ENCODE results near the gene FOLR2. TPM values are rescaled to one million over a fixed set of nuclear protein-coding genes. Genes with fewer than 3 reads are reported as not detected.

The FOLR2 gene
- total RNA-seq, 1 experiment from 2014 or later, result not detected

DNA sequence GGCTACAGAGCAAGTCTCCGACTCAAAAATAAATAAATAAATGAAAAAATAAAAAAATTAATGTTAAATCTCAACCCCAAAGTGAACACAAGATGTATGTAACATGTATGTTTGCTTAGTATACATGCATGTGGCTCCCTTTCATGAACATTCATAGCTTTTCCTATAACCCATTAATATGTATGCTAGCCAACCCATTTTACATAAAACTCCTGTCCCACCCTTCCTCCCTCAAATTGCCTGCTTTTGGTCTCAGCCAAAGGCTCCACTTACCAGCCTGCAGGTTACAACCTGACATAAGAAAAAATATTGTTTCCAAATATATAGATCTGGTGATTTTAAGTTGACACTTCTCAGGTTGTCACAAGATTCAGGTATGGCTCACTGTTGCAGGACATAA lies 28.3 kb upstream of the FOLR2 start:
- Histone ChIP-seq H3K4me1 (ENCODE audit: control insufficient read depth, insufficient read depth, low read length) (no peaks in the 10 kb centered on the region), H3K9me3 (ENCODE audit: control insufficient read depth, insufficient read depth, low read depth, low read length) (no peaks in the 10 kb centered on the region), H3K27me3 (ENCODE audit: control insufficient read depth, insufficient read depth, low read length) (no peaks in the 10 kb centered on the region), H3K27ac (ENCODE audit: low read length) (no peak overlapping the region), H3K4me3 (ENCODE audit: low read depth in 2 of 2, low read length in 2 of 2) (no peak overlapping the region), H3K36me3 (ENCODE audit: control insufficient read depth, insufficient read depth, low read length) (no peaks in the 10 kb centered on the region)
- in situ Hi-C loops (cut with HindIII; ENCODE audit: low pct_unique_long_range_greater_than_20kb, low sequenced_read_pairs) (no loop called here), intact Hi-C loops (cut with micrococcal nuclease; ENCODE audit: unreplicated experiment) (no loop called here)
- ATAC-seq (no peak), DNase-seq (ENCODE audit: low read depth, low spot score) (no peak)
- POLR2A ChIA-PET, result no interaction called here
- TF ChIP-seq, protein P1, sequence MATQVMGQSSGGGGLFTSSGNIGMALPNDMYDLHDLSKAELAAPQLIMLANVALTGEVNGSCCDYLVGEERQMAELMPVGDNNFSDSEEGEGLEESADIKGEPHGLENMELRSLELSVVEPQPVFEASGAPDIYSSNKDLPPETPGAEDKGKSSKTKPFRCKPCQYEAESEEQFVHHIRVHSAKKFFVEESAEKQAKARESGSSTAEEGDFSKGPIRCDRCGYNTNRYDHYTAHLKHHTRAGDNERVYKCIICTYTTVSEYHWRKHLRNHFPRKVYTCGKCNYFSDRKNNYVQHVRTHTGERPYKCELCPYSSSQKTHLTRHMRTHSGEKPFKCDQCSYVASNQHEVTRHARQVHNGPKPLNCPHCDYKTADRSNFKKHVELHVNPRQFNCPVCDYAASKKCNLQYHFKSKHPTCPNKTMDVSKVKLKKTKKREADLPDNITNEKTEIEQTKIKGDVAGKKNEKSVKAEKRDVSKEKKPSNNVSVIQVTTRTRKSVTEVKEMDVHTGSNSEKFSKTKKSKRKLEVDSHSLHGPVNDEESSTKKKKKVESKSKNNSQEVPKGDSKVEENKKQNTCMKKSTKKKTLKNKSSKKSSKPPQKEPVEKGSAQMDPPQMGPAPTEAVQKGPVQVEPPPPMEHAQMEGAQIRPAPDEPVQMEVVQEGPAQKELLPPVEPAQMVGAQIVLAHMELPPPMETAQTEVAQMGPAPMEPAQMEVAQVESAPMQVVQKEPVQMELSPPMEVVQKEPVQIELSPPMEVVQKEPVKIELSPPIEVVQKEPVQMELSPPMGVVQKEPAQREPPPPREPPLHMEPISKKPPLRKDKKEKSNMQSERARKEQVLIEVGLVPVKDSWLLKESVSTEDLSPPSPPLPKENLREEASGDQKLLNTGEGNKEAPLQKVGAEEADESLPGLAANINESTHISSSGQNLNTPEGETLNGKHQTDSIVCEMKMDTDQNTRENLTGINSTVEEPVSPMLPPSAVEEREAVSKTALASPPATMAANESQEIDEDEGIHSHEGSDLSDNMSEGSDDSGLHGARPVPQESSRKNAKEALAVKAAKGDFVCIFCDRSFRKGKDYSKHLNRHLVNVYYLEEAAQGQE (IDR thresholded peaks at IDR 0.05; ENCODE audit: insufficient read depth in 1 of 2, low read depth in 2 of 2, low read length in 1 of 2), result no peak
- TF ChIP-seq, protein P2, sequence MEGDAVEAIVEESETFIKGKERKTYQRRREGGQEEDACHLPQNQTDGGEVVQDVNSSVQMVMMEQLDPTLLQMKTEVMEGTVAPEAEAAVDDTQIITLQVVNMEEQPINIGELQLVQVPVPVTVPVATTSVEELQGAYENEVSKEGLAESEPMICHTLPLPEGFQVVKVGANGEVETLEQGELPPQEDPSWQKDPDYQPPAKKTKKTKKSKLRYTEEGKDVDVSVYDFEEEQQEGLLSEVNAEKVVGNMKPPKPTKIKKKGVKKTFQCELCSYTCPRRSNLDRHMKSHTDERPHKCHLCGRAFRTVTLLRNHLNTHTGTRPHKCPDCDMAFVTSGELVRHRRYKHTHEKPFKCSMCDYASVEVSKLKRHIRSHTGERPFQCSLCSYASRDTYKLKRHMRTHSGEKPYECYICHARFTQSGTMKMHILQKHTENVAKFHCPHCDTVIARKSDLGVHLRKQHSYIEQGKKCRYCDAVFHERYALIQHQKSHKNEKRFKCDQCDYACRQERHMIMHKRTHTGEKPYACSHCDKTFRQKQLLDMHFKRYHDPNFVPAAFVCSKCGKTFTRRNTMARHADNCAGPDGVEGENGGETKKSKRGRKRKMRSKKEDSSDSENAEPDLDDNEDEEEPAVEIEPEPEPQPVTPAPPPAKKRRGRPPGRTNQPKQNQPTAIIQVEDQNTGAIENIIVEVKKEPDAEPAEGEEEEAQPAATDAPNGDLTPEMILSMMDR (IDR thresholded peaks at IDR 0.05), result no peak
- TF ChIP-seq SIN3A (IDR thresholded peaks at IDR 0.05; ENCODE audit: borderline replicate concordance, insufficient read depth, low read depth, low read length) (no peak), TCF7L2 (IDR thresholded peaks at IDR 0.05; ENCODE audit: low read depth, low read length) (no peak), POLR2AphosphoS5 (IDR thresholded peaks at IDR 0.05; ENCODE audit: low read depth, low read length) (no peak)
- BruUV-seq (replicated peaks), result no TSS peak
- CTCF ChIA-PET, result interaction anchor here (0.7 kb wide), 1 partner anchor 34 kb away, joined by 9 read pairs; no protein-coding TSS in a partner anchor

- TF ChIP-seq POLR2AphosphoS5 (IDR thresholded peaks at IDR 0.05; ENCODE audit: low read depth, low read length) (no peak), TCF7L2 (IDR thresholded peaks at IDR 0.05; ENCODE audit: low read depth, low read length) (no peak), SIN3A (IDR thresholded peaks at IDR 0.05; ENCODE audit: borderline replicate concordance, insufficient read depth, low read depth, low read length) (no peak)
- TF ChIP-seq, protein P2 (IDR thresholded peaks at IDR 0.05), result no peak
- TF ChIP-seq, protein P1 (IDR thresholded peaks at IDR 0.05; ENCODE audit: insufficient read depth in 1 of 2, low read depth in 2 of 2, low read length in 1 of 2), result no peak
Observed at GRCh38 chr11:72189455-72190250, 26.9 kb upstream of the FOLR2 start.

More at GRCh38 chr11:72189455-72190250, 26.9 kb upstream of the FOLR2 start:
- Histone ChIP-seq H3K4me1 (ENCODE audit: control insufficient read depth, insufficient read depth, low read length) (no peaks in the 10 kb centered on the region), H3K4me3 (ENCODE audit: low read depth in 2 of 2, low read length in 2 of 2) (no peak overlapping the region), H3K36me3 (ENCODE audit: control insufficient read depth, insufficient read depth, low read length) (no peaks in the 10 kb centered on the region), H3K27ac (ENCODE audit: low read length) (no peak overlapping the region), H3K27me3 (ENCODE audit: control insufficient read depth, insufficient read depth, low read length) (no peaks in the 10 kb centered on the region), H3K9me3 (ENCODE audit: control insufficient read depth, insufficient read depth, low read depth, low read length) (no peaks in the 10 kb centered on the region)
- no TSS peak for BruUV-seq (replicated peaks)
- POLR2A ChIA-PET, result interaction anchor here (0.5 kb wide), 1 partner anchor 40 kb away, joined by 3 read pairs; no protein-coding TSS in a partner anchor
- ATAC-seq (no peak), DNase-seq (ENCODE audit: low read depth, low spot score) (no peak)
- CTCF ChIA-PET, result interaction anchor here (0.7 kb wide), 1 partner anchor 337 kb away, joined by 3 read pairs; no protein-coding TSS in a partner anchor
- in situ Hi-C loops (cut with HindIII; ENCODE audit: low pct_unique_long_range_greater_than_20kb, low sequenced_read_pairs), result no loop called here
- intact Hi-C loops (cut with micrococcal nuclease; ENCODE audit: unreplicated experiment), result no loop called here

Data from Panc1 (cell line).